SKM-1 treated with dmso at 0.1 percent for 144 hours (cell line): Measurements from ENCODE around the gene IVD.
A peak's percentile ranks its signal among the peaks of the same experiment; 100 is the strongest.

ENCODE experiments used
- DNase-seq: peaks from one replicate; lab custom pipeline; 2025; ENCODE audit not compliant: unreplicated experiment; lab: John Stamatoyannopoulos, UW

The IVD gene

GRCh38 chr15:40413036-40413435 is 7.4 kb downstream of the IVD start:
- no peak for DNase-seq

GRCh38 chr15:40414816-40415215 is 9.2 kb downstream of the IVD start:
- no peak for DNase-seq

GRCh38 chr15:40415226-40415625 is 9.6 kb downstream of the IVD start:
- DNase-seq: no peak

GRCh38 chr15:40416056-40416455 is 10.5 kb downstream of the IVD start:
- no peak for DNase-seq

- DNase-seq: no peak
These were observed 12.5 kb downstream of the IVD start for GRCh38 chr15:40418126-40418525.

GRCh38 chr15:40420071-40420713 is 14.6 kb downstream of the IVD start:
- no peak for DNase-seq

- DNase-seq: no peak
These were observed 15.2 kb downstream of the IVD start for GRCh38 chr15:40420793-40421192.

GRCh38 chr15:40421246-40422157 is 15.9 kb downstream of the IVD start:
- peak; percentile 30 for DNase-seq

GRCh38 chr15:40424483-40425115 is 19.0 kb downstream of the IVD start:
- no peak for DNase-seq

- no peak for DNase-seq
These were observed 20.1 kb downstream of the IVD start for GRCh38 chr15:40425681-40426080.

GRCh38 chr15:40427188-40427587 is 21.6 kb downstream of the IVD start:
- DNase-seq: no peak

GRCh38 chr15:40428185-40428584 is 22.6 kb downstream of the IVD start:
- no peak for DNase-seq

GRCh38 chr15:40429068-40429710 is 23.6 kb downstream of the IVD start:
- no peak for DNase-seq

GRCh38 chr15:40430271-40430805 is 24.7 kb downstream of the IVD start:
- no peak for DNase-seq

- DNase-seq: no peak
These were observed 29.6 kb downstream of the IVD start for GRCh38 chr15:40435023-40435709.

GRCh38 chr15:40435710-40436089 is 30.1 kb downstream of the IVD start:
- DNase-seq: no peak

GRCh38 chr15:40436116-40436891 is 30.7 kb downstream of the IVD start:
- no peak for DNase-seq

- DNase-seq: no peak
These were observed 31.5 kb downstream of the IVD start for GRCh38 chr15:40436892-40437751.
